GM23338 (cell line): Measurements from ENCODE around the gene TMEM119. TPM values are rescaled to one million over a fixed set of nuclear protein-coding genes. Genes with fewer than 3 reads are reported as not detected.
A peak's percentile ranks its signal among the peaks of the same experiment; 100 is the strongest.

ENCODE experiments used
- ATAC-seq: fragments of 200-7000 bp; cut with Tn5 transposase; 3 replicates; pipeline ENCODE4 v1.9.1; 2020
- DNase-seq: peaks from one replicate; pipeline ENCODE4 v3.0.0-alpha.2; 2015; ENCODE audit warnings: low spot score
- H2AFZ ChIP-seq: fragments of 200-600 bp; sonication (generic); 2 replicates; pipeline ENCODE4 v1.8.0; 2016; ENCODE audit warnings: antibody characterized with exemption, mild to moderate bottlenecking, moderate library complexity
- H3F3A ChIP-seq: fragments of 200-600 bp; sonication (generic); replicated peaks from 2 replicates; pipeline ENCODE4 v1.8.0; 2017; ENCODE audit warnings: antibody characterized with exemption, mixed run types, low read depth
- H3K27ac ChIP-seq: fragments of 200-600 bp; sonication (generic); 2 replicates; pipeline ENCODE4 v1.6.1; 2016; ENCODE audit warnings: low read depth
- H3K27me3 ChIP-seq: fragments of 200-600 bp; sonication (generic); 2 replicates; pipeline ENCODE4 v1.8.0; 2016; ENCODE audit warnings: mild to moderate bottlenecking, mixed run types, moderate library complexity; ENCODE audit not compliant: insufficient read depth
- H3K36me3 ChIP-seq: fragments of 200-600 bp; sonication (generic); 2 replicates; pipeline ENCODE4 v1.8.0; 2016; ENCODE audit warnings: mild to moderate bottlenecking; ENCODE audit not compliant: insufficient read depth
- H3K4me1 ChIP-seq: fragments of 200-600 bp; sonication (generic); 2 replicates; pipeline ENCODE4 v1.8.0; 2016; ENCODE audit warnings: mild to moderate bottlenecking, moderate library complexity; ENCODE audit not compliant: insufficient read depth
- H3K4me2 ChIP-seq: fragments of 200-600 bp; sonication (generic); 2 replicates; pipeline ENCODE4 v1.7.1; 2017; ENCODE audit warnings: mixed run types
- H3K4me3 ChIP-seq: fragments of 200-600 bp; sonication (generic); 2 replicates; pipeline ENCODE4 v1.6.1; 2016; ENCODE audit warnings: mixed run types
- H3K79me2 ChIP-seq: fragments of 200-600 bp; sonication (generic); replicated peaks from 2 replicates; pipeline ENCODE4 v1.8.0; 2017; ENCODE audit warnings: mild to moderate bottlenecking; ENCODE audit not compliant: insufficient read depth
- H3K9me2 ChIP-seq: fragments of 200-600 bp; sonication (generic); 2 replicates; pipeline ENCODE4 v1.8.0; 2017; ENCODE audit not compliant: insufficient read depth
- H4K20me1 ChIP-seq: fragments of 200-600 bp; sonication (generic); replicated peaks from 2 replicates; pipeline ENCODE4 v1.8.0; 2017; ENCODE audit warnings: mild to moderate bottlenecking; ENCODE audit not compliant: insufficient read depth
- H3K27ac Mint-ChIP-seq: 2 replicates; pipeline ENCODE4 v1.8.0; 2020; ENCODE audit warnings: inconsistent platforms, mild to moderate bottlenecking, moderate library complexity, mixed read lengths
- H3K27me3 Mint-ChIP-seq: 3 replicates; pipeline ENCODE4 v1.8.0; 2022; ENCODE audit warnings: low read depth, mild to moderate bottlenecking, moderate library complexity, mixed read lengths, inconsistent platforms; ENCODE audit not compliant: insufficient read depth, poor library complexity
- H3K36me3 Mint-ChIP-seq: 3 replicates; pipeline ENCODE4 v1.8.0; 2021; ENCODE audit warnings: low read depth, mild to moderate bottlenecking, inconsistent platforms, moderate library complexity, mixed read lengths
- H3K4me1 Mint-ChIP-seq: 3 replicates; pipeline ENCODE4 v1.8.0; 2020; ENCODE audit warnings: mild to moderate bottlenecking, inconsistent platforms, mixed read lengths
- H3K4me3 Mint-ChIP-seq: 3 replicates; pipeline ENCODE4 v1.8.0; 2021; ENCODE audit warnings: moderate library complexity, mild to moderate bottlenecking, inconsistent platforms, mixed read lengths
- H3K9me3 Mint-ChIP-seq: 3 replicates; pipeline ENCODE4 v1.8.0; 2020; ENCODE audit warnings: moderate library complexity, mild to moderate bottlenecking, inconsistent platforms, mixed read lengths
- CREB1 ChIP-seq: fragments of 250-450 bp; sonication (Bioruptor Pico); IDR thresholded peaks from 2 replicates; pipeline ENCODE4 v1.5.0; 2020; ENCODE audit warnings: low read depth, mild to moderate bottlenecking, moderate library complexity
- EZH2 ChIP-seq: fragments of 200-600 bp; sonication (generic); IDR thresholded peaks from one replicate; pipeline ENCODE4 v1.8.0; 2017; ENCODE audit warnings: antibody characterized with exemption, mild to moderate bottlenecking, low read depth; ENCODE audit not compliant: unreplicated experiment
- EZH2phosphoT487 ChIP-seq: fragments of 200-600 bp; sonication (generic); IDR thresholded peaks from one replicate; pipeline ENCODE4 v1.8.1; 2018; ENCODE audit warnings: antibody characterized with exemption; ENCODE audit not compliant: unreplicated experiment
- JUNB ChIP-seq: IDR thresholded peaks from one replicate; pipeline ENCODE4 v1.6.1; 2016; ENCODE audit warnings: antibody characterized with exemption; ENCODE audit not compliant: unreplicated experiment
- NANOG ChIP-seq: IDR thresholded peaks from 2 replicates; pipeline ENCODE4 v1.6.1; 2016; ENCODE audit warnings: antibody characterized with exemption, borderline replicate concordance
- POLR2AphosphoS5 ChIP-seq: IDR thresholded peaks from 2 replicates; pipeline ENCODE4 v1.6.1; 2016; ENCODE audit warnings: antibody characterized with exemption, low read depth
- STAT1 ChIP-seq: IDR thresholded peaks from one replicate; pipeline ENCODE4 v1.6.1; 2016; ENCODE audit warnings: antibody characterized with exemption; ENCODE audit not compliant: unreplicated experiment
- ZNF114 ChIP-seq: fragments of 250-450 bp; sonication (Bioruptor Pico); IDR thresholded peaks from 2 replicates; pipeline ENCODE4 v1.5.0; 2020; ENCODE audit warnings: mild to moderate bottlenecking, moderate library complexity
- ZNF331 ChIP-seq: fragments of 250-450 bp; sonication (Bioruptor Pico); IDR thresholded peaks from 2 replicates; pipeline ENCODE4 v1.5.0; 2020; ENCODE audit warnings: low read depth, mild to moderate bottlenecking, moderate library complexity
- polyA plus RNA-seq: library from polyadenylated mRNA; unstranded; fragments of >200 nt; fragmentation: Nextera tagmentation; extraction: Ambion mirVana; gene quantifications from 2 replicates; pipeline ENCODE4 v1.2.1, GENCODE V29; 2016
- total RNA-seq: library from RNA; depleted of rRNA; stranded (reverse); fragments of >200 nt; shearing (Covaris generic); gene quantifications from 2 replicates; pipeline ENCODE4 v1.2.3, GENCODE V29; 2014
- TF ChIP-seq, protein P1 (sequence below), 2 experiments: fragments of 200-600 bp in 1 of 2; sonication (generic) in 1 of 2; conservative IDR thresholded peaks; 2 replicates each; pipeline versions ENCODE4 v1.5.1 to v1.6.1; 2016 to 2017; ENCODE audit warnings: antibody characterized with exemption in 2 of 2, low read depth in 2 of 2, mild to moderate bottlenecking in 2 of 2, moderate library complexity in 1 of 2
- TF ChIP-seq, protein P2 (sequence below): IDR thresholded peaks from one replicate; pipeline ENCODE4 v1.6.1; 2018; ENCODE audit warnings: antibody characterized with exemption; ENCODE audit not compliant: unreplicated experiment
- TF ChIP-seq, protein P3 (sequence below): fragments of 250-450 bp; sonication (Bioruptor Pico); IDR thresholded peaks from 2 replicates; pipeline ENCODE4 v1.5.0; 2020; ENCODE audit warnings: mild to moderate bottlenecking, moderate library complexity

The TMEM119 gene
- total and polyA plus RNA-seq, 2 experiments from 2014 or later, result 0.06 to 0.07 TPM

DNA sequence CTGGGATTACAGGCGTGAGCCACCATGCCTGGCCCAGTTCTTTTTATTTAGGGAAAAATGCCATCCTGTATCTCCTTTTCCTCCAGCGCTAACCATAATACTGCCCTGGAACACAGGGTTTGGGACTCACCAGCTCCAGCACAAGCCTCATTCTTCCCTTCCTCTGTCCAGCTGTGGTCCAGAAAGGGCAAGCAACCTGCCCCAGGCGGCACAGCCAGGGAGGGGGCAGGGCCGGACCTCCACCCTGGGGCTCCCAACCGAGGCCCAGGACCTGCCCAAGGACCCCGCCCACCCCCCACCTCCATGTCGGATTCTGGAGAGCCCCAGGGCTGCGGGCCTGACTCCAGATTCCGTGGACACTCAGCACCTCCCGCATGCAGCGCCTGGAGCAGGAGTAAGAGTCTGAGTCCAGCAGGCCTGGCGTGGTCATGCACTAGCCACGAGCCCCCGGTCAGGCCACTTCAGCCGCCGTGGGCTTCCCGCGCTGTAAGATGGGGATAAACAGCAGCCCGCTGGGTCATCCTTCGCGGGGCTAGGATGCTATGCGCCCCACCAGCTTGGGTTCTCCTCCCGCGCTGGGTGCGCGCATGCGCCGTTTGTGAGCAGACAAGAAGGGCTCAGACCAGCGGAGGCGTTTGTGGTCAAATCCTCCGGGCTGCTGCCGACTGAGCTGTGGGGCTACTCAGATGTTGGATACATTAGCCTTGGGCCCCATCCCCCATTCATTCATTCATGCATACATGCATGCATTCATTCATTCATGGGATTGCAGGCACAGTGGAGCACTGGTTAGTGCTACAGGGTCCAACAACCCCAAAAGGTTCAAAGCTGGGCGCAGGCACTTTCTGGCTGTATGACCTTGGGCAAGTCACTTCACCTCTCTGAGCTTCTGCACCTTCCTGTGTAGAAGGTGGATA, 16.3 kb downstream of the TMEM119 start:
- no peaks in the 10 kb centered on the region for H4K20me1 ChIP-seq
- no peak for DNase-seq
- peaks cover 3% of the 10 kb centered on the region for H3K27me3 Mint-ChIP-seq
- no peak overlapping the region for H3K27ac ChIP-seq
- peaks cover 3% of the 10 kb centered on the region; the same call in 1 of the 3 replicates for H3K4me1 Mint-ChIP-seq
- peaks cover 10% of the 10 kb centered on the region; the same call in 2 of the 3 replicates for H3K9me3 Mint-ChIP-seq
- peaks cover 3% of the 10 kb centered on the region; the same call in 1 of the 3 replicates for H3K36me3 Mint-ChIP-seq
- H3K4me1 ChIP-seq, result no peaks in the 10 kb centered on the region
- peaks cover 5% of the 10 kb centered on the region; the same call in 1 of the 2 replicates for H3K9me2 ChIP-seq
- H3F3A ChIP-seq, result no peaks in the 10 kb centered on the region
- H2AFZ ChIP-seq, result 0 out of 2 replicates have a peak overlapping the region, but pooled peaks have one; percentile 28
- ATAC-seq, result no peak; the same call in 2 of the 3 replicates
- H3K79me2 ChIP-seq, result no peaks in the 10 kb centered on the region
- H3K27ac Mint-ChIP-seq, result no peak overlapping the region
- H3K36me3 ChIP-seq, result no peaks in the 10 kb centered on the region
- no peak overlapping the region for H3K4me3 ChIP-seq
- H3K4me3 Mint-ChIP-seq, result no peak overlapping the region
- TF ChIP-seq JUNB, result no peak
- TF ChIP-seq, protein P1, sequence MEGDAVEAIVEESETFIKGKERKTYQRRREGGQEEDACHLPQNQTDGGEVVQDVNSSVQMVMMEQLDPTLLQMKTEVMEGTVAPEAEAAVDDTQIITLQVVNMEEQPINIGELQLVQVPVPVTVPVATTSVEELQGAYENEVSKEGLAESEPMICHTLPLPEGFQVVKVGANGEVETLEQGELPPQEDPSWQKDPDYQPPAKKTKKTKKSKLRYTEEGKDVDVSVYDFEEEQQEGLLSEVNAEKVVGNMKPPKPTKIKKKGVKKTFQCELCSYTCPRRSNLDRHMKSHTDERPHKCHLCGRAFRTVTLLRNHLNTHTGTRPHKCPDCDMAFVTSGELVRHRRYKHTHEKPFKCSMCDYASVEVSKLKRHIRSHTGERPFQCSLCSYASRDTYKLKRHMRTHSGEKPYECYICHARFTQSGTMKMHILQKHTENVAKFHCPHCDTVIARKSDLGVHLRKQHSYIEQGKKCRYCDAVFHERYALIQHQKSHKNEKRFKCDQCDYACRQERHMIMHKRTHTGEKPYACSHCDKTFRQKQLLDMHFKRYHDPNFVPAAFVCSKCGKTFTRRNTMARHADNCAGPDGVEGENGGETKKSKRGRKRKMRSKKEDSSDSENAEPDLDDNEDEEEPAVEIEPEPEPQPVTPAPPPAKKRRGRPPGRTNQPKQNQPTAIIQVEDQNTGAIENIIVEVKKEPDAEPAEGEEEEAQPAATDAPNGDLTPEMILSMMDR (conservative IDR thresholded peaks at IDR 0.05; ENCODE audit: low read depth in 2 of 2), result no peak
- no peak for TF ChIP-seq NANOG
- no peak for TF ChIP-seq STAT1
- TF ChIP-seq ZNF114 (CRISPR knock-in tag), result no peak
- TF ChIP-seq POLR2AphosphoS5, result no peak
- TF ChIP-seq, protein P2, sequence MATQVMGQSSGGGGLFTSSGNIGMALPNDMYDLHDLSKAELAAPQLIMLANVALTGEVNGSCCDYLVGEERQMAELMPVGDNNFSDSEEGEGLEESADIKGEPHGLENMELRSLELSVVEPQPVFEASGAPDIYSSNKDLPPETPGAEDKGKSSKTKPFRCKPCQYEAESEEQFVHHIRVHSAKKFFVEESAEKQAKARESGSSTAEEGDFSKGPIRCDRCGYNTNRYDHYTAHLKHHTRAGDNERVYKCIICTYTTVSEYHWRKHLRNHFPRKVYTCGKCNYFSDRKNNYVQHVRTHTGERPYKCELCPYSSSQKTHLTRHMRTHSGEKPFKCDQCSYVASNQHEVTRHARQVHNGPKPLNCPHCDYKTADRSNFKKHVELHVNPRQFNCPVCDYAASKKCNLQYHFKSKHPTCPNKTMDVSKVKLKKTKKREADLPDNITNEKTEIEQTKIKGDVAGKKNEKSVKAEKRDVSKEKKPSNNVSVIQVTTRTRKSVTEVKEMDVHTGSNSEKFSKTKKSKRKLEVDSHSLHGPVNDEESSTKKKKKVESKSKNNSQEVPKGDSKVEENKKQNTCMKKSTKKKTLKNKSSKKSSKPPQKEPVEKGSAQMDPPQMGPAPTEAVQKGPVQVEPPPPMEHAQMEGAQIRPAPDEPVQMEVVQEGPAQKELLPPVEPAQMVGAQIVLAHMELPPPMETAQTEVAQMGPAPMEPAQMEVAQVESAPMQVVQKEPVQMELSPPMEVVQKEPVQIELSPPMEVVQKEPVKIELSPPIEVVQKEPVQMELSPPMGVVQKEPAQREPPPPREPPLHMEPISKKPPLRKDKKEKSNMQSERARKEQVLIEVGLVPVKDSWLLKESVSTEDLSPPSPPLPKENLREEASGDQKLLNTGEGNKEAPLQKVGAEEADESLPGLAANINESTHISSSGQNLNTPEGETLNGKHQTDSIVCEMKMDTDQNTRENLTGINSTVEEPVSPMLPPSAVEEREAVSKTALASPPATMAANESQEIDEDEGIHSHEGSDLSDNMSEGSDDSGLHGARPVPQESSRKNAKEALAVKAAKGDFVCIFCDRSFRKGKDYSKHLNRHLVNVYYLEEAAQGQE, result no peak
- TF ChIP-seq EZH2, result no peak
- TF ChIP-seq, protein P3, sequence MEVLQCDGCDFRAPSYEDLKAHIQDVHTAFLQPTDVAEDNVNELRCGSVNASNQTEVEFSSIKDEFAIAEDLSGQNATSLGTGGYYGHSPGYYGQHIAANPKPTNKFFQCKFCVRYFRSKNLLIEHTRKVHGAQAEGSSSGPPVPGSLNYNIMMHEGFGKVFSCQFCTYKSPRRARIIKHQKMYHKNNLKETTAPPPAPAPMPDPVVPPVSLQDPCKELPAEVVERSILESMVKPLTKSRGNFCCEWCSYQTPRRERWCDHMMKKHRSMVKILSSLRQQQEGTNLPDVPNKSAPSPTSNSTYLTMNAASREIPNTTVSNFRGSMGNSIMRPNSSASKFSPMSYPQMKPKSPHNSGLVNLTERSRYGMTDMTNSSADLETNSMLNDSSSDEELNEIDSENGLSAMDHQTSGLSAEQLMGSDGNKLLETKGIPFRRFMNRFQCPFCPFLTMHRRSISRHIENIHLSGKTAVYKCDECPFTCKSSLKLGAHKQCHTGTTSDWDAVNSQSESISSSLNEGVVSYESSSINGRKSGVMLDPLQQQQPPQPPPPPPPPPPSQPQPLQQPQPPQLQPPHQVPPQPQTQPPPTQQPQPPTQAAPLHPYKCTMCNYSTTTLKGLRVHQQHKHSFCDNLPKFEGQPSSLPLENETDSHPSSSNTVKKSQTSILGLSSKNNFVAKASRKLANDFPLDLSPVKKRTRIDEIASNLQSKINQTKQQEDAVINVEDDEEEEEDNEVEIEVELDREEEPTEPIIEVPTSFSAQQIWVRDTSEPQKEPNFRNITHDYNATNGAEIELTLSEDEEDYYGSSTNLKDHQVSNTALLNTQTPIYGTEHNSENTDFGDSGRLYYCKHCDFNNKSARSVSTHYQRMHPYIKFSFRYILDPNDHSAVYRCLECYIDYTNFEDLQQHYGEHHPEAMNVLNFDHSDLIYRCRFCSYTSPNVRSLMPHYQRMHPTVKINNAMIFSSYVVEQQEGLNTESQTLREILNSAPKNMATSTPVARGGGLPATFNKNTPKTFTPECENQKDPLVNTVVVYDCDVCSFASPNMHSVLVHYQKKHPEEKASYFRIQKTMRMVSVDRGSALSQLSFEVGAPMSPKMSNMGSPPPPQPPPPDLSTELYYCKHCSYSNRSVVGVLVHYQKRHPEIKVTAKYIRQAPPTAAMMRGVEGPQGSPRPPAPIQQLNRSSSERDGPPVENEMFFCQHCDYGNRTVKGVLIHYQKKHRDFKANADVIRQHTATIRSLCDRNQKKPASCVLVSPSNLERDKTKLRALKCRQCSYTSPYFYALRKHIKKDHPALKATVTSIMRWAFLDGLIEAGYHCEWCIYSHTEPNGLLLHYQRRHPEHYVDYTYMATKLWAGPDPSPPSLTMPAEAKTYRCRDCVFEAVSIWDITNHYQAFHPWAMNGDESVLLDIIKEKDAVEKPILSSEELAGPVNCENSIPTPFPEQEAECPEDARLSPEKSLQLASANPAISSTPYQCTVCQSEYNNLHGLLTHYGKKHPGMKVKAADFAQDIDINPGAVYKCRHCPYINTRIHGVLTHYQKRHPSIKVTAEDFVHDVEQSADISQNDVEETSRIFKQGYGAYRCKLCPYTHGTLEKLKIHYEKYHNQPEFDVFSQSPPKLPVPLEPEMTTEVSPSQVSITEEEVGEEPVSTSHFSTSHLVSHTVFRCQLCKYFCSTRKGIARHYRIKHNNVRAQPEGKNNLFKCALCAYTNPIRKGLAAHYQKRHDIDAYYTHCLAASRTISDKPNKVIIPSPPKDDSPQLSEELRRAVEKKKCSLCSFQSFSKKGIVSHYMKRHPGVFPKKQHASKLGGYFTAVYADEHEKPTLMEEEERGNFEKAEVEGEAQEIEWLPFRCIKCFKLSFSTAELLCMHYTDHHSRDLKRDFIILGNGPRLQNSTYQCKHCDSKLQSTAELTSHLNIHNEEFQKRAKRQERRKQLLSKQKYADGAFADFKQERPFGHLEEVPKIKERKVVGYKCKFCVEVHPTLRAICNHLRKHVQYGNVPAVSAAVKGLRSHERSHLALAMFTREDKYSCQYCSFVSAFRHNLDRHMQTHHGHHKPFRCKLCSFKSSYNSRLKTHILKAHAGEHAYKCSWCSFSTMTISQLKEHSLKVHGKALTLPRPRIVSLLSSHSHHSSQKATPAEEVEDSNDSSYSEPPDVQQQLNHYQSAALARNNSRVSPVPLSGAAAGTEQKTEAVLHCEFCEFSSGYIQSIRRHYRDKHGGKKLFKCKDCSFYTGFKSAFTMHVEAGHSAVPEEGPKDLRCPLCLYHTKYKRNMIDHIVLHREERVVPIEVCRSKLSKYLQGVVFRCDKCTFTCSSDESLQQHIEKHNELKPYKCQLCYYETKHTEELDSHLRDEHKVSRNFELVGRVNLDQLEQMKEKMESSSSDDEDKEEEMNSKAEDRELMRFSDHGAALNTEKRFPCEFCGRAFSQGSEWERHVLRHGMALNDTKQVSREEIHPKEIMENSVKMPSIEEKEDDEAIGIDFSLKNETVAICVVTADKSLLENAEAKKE (CRISPR knock-in tag), result no peak
- no peak for TF ChIP-seq ZNF331 (CRISPR knock-in tag)
- TF ChIP-seq CREB1, result no peak
- no peak for TF ChIP-seq EZH2phosphoT487
- no peak overlapping the region for H3K4me2 ChIP-seq
- no peaks in the 10 kb centered on the region for H3K27me3 ChIP-seq
